ENCODE data around the gene ACOX3. TPM values are rescaled to one million over a fixed set of nuclear protein-coding genes. Genes with fewer than 3 reads are reported as not detected.

ACOX3 gene
- polyA plus RNA-seq, 1 of the 3 experiments (the other 2 are of a cell fraction): 8.4 TPM

- Histone ChIP-seq H4K20me1 (ENCODE audit: insufficient read depth) (no peaks in the 10 kb centered on the region), H3K36me3 (replicated peaks in 1 of 2; ENCODE audit: control insufficient read depth in 1 of 2, insufficient read depth in 2 of 2, low read length in 1 of 2) (peaks cover 18 to 62% of the 10 kb centered on the region in 2 experiments), H3K9ac (no peak overlapping the region), H3K27ac (ENCODE audit: low read depth in 2 of 2, low read length in 1 of 2) (no peak overlapping the region), H3K4me3 (ENCODE audit: low read depth in 2 of 2, low read length in 1 of 2) (no peak overlapping the region), H3F3A (replicated peaks; ENCODE audit: insufficient read depth) (no peaks in the 10 kb centered on the region), H2AFZ (ENCODE audit: low read depth) (no peak overlapping the region), H3K4me2 (no peak overlapping the region), H3K27me3 (ENCODE audit: insufficient read depth) (no peaks in the 10 kb centered on the region), H3K79me2 (ENCODE audit: insufficient read depth) (no peaks in the 10 kb centered on the region), H3K4me1 (ENCODE audit: control insufficient read depth in 1 of 2, insufficient read depth in 2 of 2, low read depth in 1 of 2, low read length in 1 of 2) (no peaks in the 10 kb centered on the region), H3K9me3 (no peaks in the 10 kb centered on the region), H3K9me2 (no peaks in the 10 kb centered on the region)
- ChIA-PET POLR2A (no interaction called here), CTCF (no interaction called here)
- 97% methylated on average over 6 of the region's 6 CpGs for WGBS (ENCODE audit: low lambda C conversion rate)
- DNase-seq: no peak
- no peak for TF ChIP-seq NFIC (IDR thresholded peaks at IDR 0.05; ENCODE audit: borderline replicate concordance)
- TF ChIP-seq YY1 (IDR thresholded peaks at IDR 0.05; ENCODE audit: low read depth): no peak
- TF ChIP-seq TEAD4 (IDR thresholded peaks at IDR 0.05; ENCODE audit: borderline replicate concordance, insufficient read depth): no peak
- TF ChIP-seq FOSL2 (IDR thresholded peaks at IDR 0.05; ENCODE audit: borderline replicate concordance, low read depth): no peak
- TF ChIP-seq USF1 (IDR thresholded peaks at IDR 0.05; ENCODE audit: borderline replicate concordance, low read depth): no peak
Observed at GRCh38 chr4:8461616-8462015, 21.1 kb upstream of the ACOX3 start.

GRCh38 chr4:8461086-8461485 lies 20.6 kb upstream of the ACOX3 start:
- Histone ChIP-seq H3K79me2 (ENCODE audit: insufficient read depth) (no peaks in the 10 kb centered on the region), H3K4me2 (no peak overlapping the region), H4K20me1 (ENCODE audit: insufficient read depth) (no peaks in the 10 kb centered on the region), H3F3A (replicated peaks; ENCODE audit: insufficient read depth) (no peaks in the 10 kb centered on the region), H3K9me3 (no peaks in the 10 kb centered on the region), H3K27ac (ENCODE audit: low read depth in 2 of 2, low read length in 1 of 2) (no peak overlapping the region), H3K9ac (no peak overlapping the region), H3K27me3 (ENCODE audit: insufficient read depth) (no peaks in the 10 kb centered on the region), H3K4me3 (ENCODE audit: low read depth in 2 of 2, low read length in 1 of 2) (no peak overlapping the region), H3K4me1 (ENCODE audit: control insufficient read depth in 1 of 2, insufficient read depth in 2 of 2, low read depth in 1 of 2, low read length in 1 of 2) (no peaks in the 10 kb centered on the region), H2AFZ (ENCODE audit: low read depth) (no peak overlapping the region), H3K9me2 (no peaks in the 10 kb centered on the region), H3K36me3 (replicated peaks in 1 of 2; ENCODE audit: control insufficient read depth in 1 of 2, insufficient read depth in 2 of 2, low read length in 1 of 2) (peaks cover 24 to 62% of the 10 kb centered on the region in 2 experiments)
- 92% methylated on average over 6 of the region's 6 CpGs for WGBS (ENCODE audit: low lambda C conversion rate)
- TF ChIP-seq EP300 (IDR thresholded peaks at IDR 0.05; ENCODE audit: borderline replicate concordance in 1 of 2, low read depth in 1 of 2, low read length in 1 of 2): no peak
- TF ChIP-seq NFIC (IDR thresholded peaks at IDR 0.05; ENCODE audit: borderline replicate concordance): no peak
- TF ChIP-seq YY1 (IDR thresholded peaks at IDR 0.05; ENCODE audit: low read depth): no peak
- no peak for TF ChIP-seq POLR2AphosphoS5 (IDR thresholded peaks at IDR 0.05; ENCODE audit: low read depth, low read length)
- no peak for TF ChIP-seq RFX5 (IDR thresholded peaks at IDR 0.05; ENCODE audit: low read length)
- DNase-seq: no peak
- CTCF ChIA-PET: interaction anchor here (1.5 kb wide), 1 partner anchor 134 kb away, joined by 3 read pairs; no protein-coding TSS in a partner anchor
- POLR2A ChIA-PET: no interaction called here

- ChIA-PET CTCF (interaction anchor here (0.6 to 1.7 kb wide), 4 partner anchors 9 to 135 kb away, joined by 3 to 7 read pairs (median 3); no protein-coding TSS in a partner anchor), POLR2A (no interaction called here)
- WGBS (ENCODE audit: low lambda C conversion rate): 94% methylated on average over 8 of the region's 8 CpGs
- Histone ChIP-seq H4K20me1 (ENCODE audit: insufficient read depth) (no peaks in the 10 kb centered on the region), H3K27ac (ENCODE audit: low read depth in 2 of 2, low read length in 1 of 2) (no peak overlapping the region), H3F3A (replicated peaks; ENCODE audit: insufficient read depth) (no peaks in the 10 kb centered on the region), H3K4me3 (ENCODE audit: low read depth in 2 of 2, low read length in 1 of 2) (no peak overlapping the region), H3K9ac (no peak overlapping the region), H3K79me2 (ENCODE audit: insufficient read depth) (no peaks in the 10 kb centered on the region), H3K4me2 (no peak overlapping the region), H3K9me2 (no peaks in the 10 kb centered on the region), H3K4me1 (ENCODE audit: control insufficient read depth in 1 of 2, insufficient read depth in 2 of 2, low read depth in 1 of 2, low read length in 1 of 2) (no peaks in the 10 kb centered on the region), H3K9me3 (no peaks in the 10 kb centered on the region), H3K36me3 (replicated peaks in 1 of 2; ENCODE audit: control insufficient read depth in 1 of 2, insufficient read depth in 2 of 2, low read length in 1 of 2) (peaks cover 31 to 62% of the 10 kb centered on the region in 2 experiments), H2AFZ (ENCODE audit: low read depth) (no peak overlapping the region), H3K27me3 (ENCODE audit: insufficient read depth) (no peaks in the 10 kb centered on the region)
- TF ChIP-seq FOXM1 (IDR thresholded peaks at IDR 0.05; ENCODE audit: low read depth) (no peak), POLR2AphosphoS5 (IDR thresholded peaks at IDR 0.05; ENCODE audit: low read depth, low read length) (no peak), TAF1 (IDR thresholded peaks at IDR 0.05; ENCODE audit: borderline replicate concordance, low read depth, low read length) (no peak), GATA2 (CRISPR knock-in tag; IDR thresholded peaks at IDR 0.05) (no peak), RFX5 (IDR thresholded peaks at IDR 0.05; ENCODE audit: low read length) (no peak), JUND (IDR thresholded peaks at IDR 0.05) (no peak), EP300 (IDR thresholded peaks at IDR 0.05; ENCODE audit: borderline replicate concordance in 1 of 2, low read depth in 1 of 2, low read length in 1 of 2) (no peak), FOSL2 (IDR thresholded peaks at IDR 0.05; ENCODE audit: borderline replicate concordance, low read depth) (no peak), NRF1 (IDR thresholded peaks at IDR 0.05; ENCODE audit: low read depth, low read length) (no peak), TEAD4 (IDR thresholded peaks at IDR 0.05; ENCODE audit: borderline replicate concordance, insufficient read depth) (no peak), USF1 (IDR thresholded peaks at IDR 0.05; ENCODE audit: borderline replicate concordance, low read depth) (no peak), MEF2A (IDR thresholded peaks at IDR 0.05; ENCODE audit: borderline replicate concordance, low read depth) (no peak), CHD2 (IDR thresholded peaks at IDR 0.05; ENCODE audit: low read length, partially characterized antibody) (no peak), TCF12 (IDR thresholded peaks at IDR 0.05) (no peak), EZH2phosphoT487 (IDR thresholded peaks at IDR 0.05; ENCODE audit: borderline replicate concordance, low read depth) (no peak)
- no peak for DNase-seq
Observed at GRCh38 chr4:8459867-8460445, 19.4 kb upstream of the ACOX3 start.
